H9 (cell line): ENCODE measurements around the gene PRSS56. TPM values are rescaled to one million over a fixed set of nuclear protein-coding genes. Genes with fewer than 3 reads are reported as not detected.

Source experiments
- DNase-seq: peaks from one replicate; pipeline ENCODE4 v3.0.0-alpha.2; 2017
- H2AFZ ChIP-seq: one replicate; pipeline ENCODE4 v1.6.1; 2013; ENCODE audit warnings: mild to moderate bottlenecking, low read length, control low read depth, moderate library complexity
- H2AK5ac ChIP-seq: 2 replicates; pipeline ENCODE4 v1.6.1; 2013; ENCODE audit warnings: low read length, control low read depth, mixed read lengths; ENCODE audit not compliant: insufficient read length
- H2BK120ac ChIP-seq: one replicate; pipeline ENCODE4 v1.6.1; 2013; ENCODE audit warnings: low read depth, mild to moderate bottlenecking, low read length, control low read depth, inconsistent platforms; ENCODE audit not compliant: poor library complexity, severe bottlenecking
- H2BK12ac ChIP-seq: 2 replicates; pipeline ENCODE4 v1.6.1; 2013; ENCODE audit warnings: low read length, control low read depth, mixed read lengths, low read depth; ENCODE audit not compliant: insufficient read length
- H2BK15ac ChIP-seq: 2 replicates; pipeline ENCODE4 v1.6.1; 2013; ENCODE audit warnings: low read depth, low read length, control low read depth
- H2BK20ac ChIP-seq: one replicate; pipeline ENCODE4 v1.6.1; 2013; ENCODE audit warnings: low read depth, mild to moderate bottlenecking, low read length, control low read depth, inconsistent platforms; ENCODE audit not compliant: poor library complexity, severe bottlenecking
- H2BK5ac ChIP-seq: 2 replicates; pipeline ENCODE4 v1.6.1; 2013; ENCODE audit warnings: low read length, control low read depth, mixed read lengths; ENCODE audit not compliant: insufficient read length
- H3K14ac ChIP-seq: 2 replicates; pipeline ENCODE4 v1.6.1; 2013; ENCODE audit warnings: low read length, control low read depth; ENCODE audit not compliant: insufficient read depth
- H3K18ac ChIP-seq: 2 replicates; pipeline ENCODE4 v1.6.1; 2013; ENCODE audit warnings: low read depth, mild to moderate bottlenecking, mixed read lengths, low read length, control low read depth; ENCODE audit not compliant: insufficient read length
- H3K23ac ChIP-seq: 2 replicates; pipeline ENCODE4 v1.6.1; 2013; ENCODE audit warnings: low read length, control low read depth, mixed read lengths, low read depth; ENCODE audit not compliant: insufficient read length
- H3K23me2 ChIP-seq: 2 replicates; pipeline ENCODE4 v1.6.1; 2013; ENCODE audit warnings: low read depth, mild to moderate bottlenecking, mixed read lengths, low read length, control low read depth; ENCODE audit not compliant: insufficient read length, poor library complexity, severe bottlenecking
- H3K27ac ChIP-seq: 2 replicates; pipeline ENCODE4 v1.5.1; 2013; ENCODE audit warnings: low read length, control low read depth, mixed read lengths, low read depth; ENCODE audit not compliant: insufficient read length
- H3K27me3 ChIP-seq: 2 replicates; pipeline ENCODE4 v1.6.1; 2013; ENCODE audit warnings: low read length, control low read depth, inconsistent platforms; ENCODE audit not compliant: insufficient read depth
- H3K4ac ChIP-seq: 2 replicates; pipeline ENCODE4 v1.6.1; 2013; ENCODE audit warnings: low read depth, mild to moderate bottlenecking, control low read depth, inconsistent platforms, low read length, moderate library complexity
- H3K4me1 ChIP-seq: 2 replicates; pipeline ENCODE4 v1.6.1; 2013; ENCODE audit warnings: low read length, control low read depth, inconsistent platforms; ENCODE audit not compliant: insufficient read depth
- H3K4me2 ChIP-seq: 2 replicates; pipeline ENCODE4 v1.6.1; 2013; ENCODE audit warnings: low read length, control low read depth, mixed read lengths; ENCODE audit not compliant: insufficient read length, insufficient read depth
- H3K56ac ChIP-seq: 2 replicates; pipeline ENCODE4 v1.6.1; 2013; ENCODE audit warnings: low read depth, mild to moderate bottlenecking, mixed read lengths, low read length, control low read depth; ENCODE audit not compliant: insufficient read length
- H3K79me1 ChIP-seq: 2 replicates; pipeline ENCODE4 v1.6.1; 2013; ENCODE audit warnings: low read depth, mild to moderate bottlenecking, moderate library complexity, low read length, control low read depth, inconsistent platforms; ENCODE audit not compliant: insufficient read depth, poor library complexity, severe bottlenecking
- H3K79me2 ChIP-seq: 2 replicates; pipeline ENCODE4 v1.6.1; 2013; ENCODE audit warnings: low read length, control low read depth, inconsistent platforms; ENCODE audit not compliant: insufficient read depth
- H3K9ac ChIP-seq: 2 replicates; pipeline ENCODE4 v1.6.1; 2013; ENCODE audit warnings: low read length, control low read depth, mixed read lengths; ENCODE audit not compliant: insufficient read length; ENCODE audit errors: extremely low read depth
- H3K9me3 ChIP-seq: one replicate; pipeline ENCODE4 v1.6.1; 2013; ENCODE audit warnings: low read depth, low read length, inconsistent platforms; ENCODE audit not compliant: control insufficient read depth
- H3T11ph ChIP-seq: one replicate; pipeline ENCODE4 v1.6.1; 2013; ENCODE audit warnings: mild to moderate bottlenecking, low read length, control low read depth, inconsistent platforms
- H4K20me1 ChIP-seq: one replicate; pipeline ENCODE4 v1.6.1; 2013; ENCODE audit not compliant: control insufficient read depth, insufficient read length, insufficient read depth
- H4K5ac ChIP-seq: 2 replicates; pipeline ENCODE4 v1.6.1; 2013; ENCODE audit warnings: low read depth, mild to moderate bottlenecking, mixed read lengths, low read length, control low read depth; ENCODE audit not compliant: insufficient read length
- H4K8ac ChIP-seq: replicated peaks from 2 replicates; pipeline ENCODE4 v1.6.1; 2013; ENCODE audit warnings: low read length, control low read depth, mixed read lengths, low read depth; ENCODE audit not compliant: insufficient read length
- H4K91ac ChIP-seq: 2 replicates; pipeline ENCODE4 v1.6.1; 2013; ENCODE audit warnings: low read depth, mild to moderate bottlenecking, moderate library complexity, mixed read lengths, low read length, control low read depth; ENCODE audit not compliant: insufficient read length
- H3K27ac Mint-ChIP-seq, 3 experiments: 2 replicates in 2 of 3; 3 replicates in 1 of 3; pipeline ENCODE4 v1.8.0; 2020 to 2021; ENCODE audit warnings: mixed read lengths in 3 of 3, mild to moderate bottlenecking in 1 of 3, moderate library complexity in 1 of 3
- H3K27me3 Mint-ChIP-seq: 2 replicates; pipeline ENCODE4 v1.8.0; 2021; ENCODE audit warnings: low read depth, mild to moderate bottlenecking, moderate library complexity, mixed read lengths
- H3K36me3 Mint-ChIP-seq, 3 experiments: 2 replicates in 2 of 3; 3 replicates in 1 of 3; pipeline ENCODE4 v1.8.0; 2020 to 2021; ENCODE audit warnings: low read depth in 3 of 3, mixed read lengths in 3 of 3; ENCODE audit not compliant: insufficient read depth in 1 of 3
- H3K4me1 Mint-ChIP-seq, 2 experiments: 2 replicates each; pipeline ENCODE4 v1.8.0; 2020; ENCODE audit warnings: mixed read lengths in 2 of 2
- H3K4me3 Mint-ChIP-seq, 2 experiments: 2 replicates in 1 of 2; 3 replicates in 1 of 2; pipeline ENCODE4 v1.8.0; 2020 to 2021; ENCODE audit warnings: mild to moderate bottlenecking in 2 of 2, mixed read lengths in 2 of 2, moderate library complexity in 1 of 2
- H3K9me3 Mint-ChIP-seq, 2 experiments: 2 replicates in 1 of 2; 3 replicates in 1 of 2; pipeline ENCODE4 v1.8.0; 2020; ENCODE audit warnings: mild to moderate bottlenecking in 2 of 2, mixed read lengths in 2 of 2, moderate library complexity in 1 of 2
- CTCF ChIP-seq: fragments of 200-600 bp; sonication (generic); conservative IDR thresholded peaks from 3 replicates; pipeline ENCODE4 v1.8.0; 2021; ENCODE audit warnings: antibody characterized with exemption, mild to moderate bottlenecking
- WGBS: extraction: QIAGEN DNeasy Blood & Tissue Kit; methylation state at CpG from one replicate; pipeline ENCODE4 v1.1.7; 2013; ENCODE audit warnings: missing lambda C conversion rate, low lambda C conversion rate, mixed read lengths; ENCODE audit not compliant: insufficient read length; ENCODE audit errors: extremely low coverage; 5-methylcytosine and 5-hydroxymethylcytosine counted together
- total RNA-seq: library from RNA; stranded (reverse); gene quantifications from 2 replicates; pipeline ENCODE4 v1.2.1, GENCODE V29; 2021

Gene PRSS56
- total RNA-seq, 1 experiment from 2014 or later = not detected

GRCh38 chr2:232511336-232511890 lies 8.8 kb upstream of the PRSS56 start:
- WGBS = no CpG with 5 or more reads among the region's 11 CpGs
- Histone ChIP-seq H3K56ac (no peak overlapping the region), H4K8ac (no peak overlapping the region), H3K18ac (no peak overlapping the region), H3K4me2 (no peak overlapping the region), H3K79me2 (no peaks in the 10 kb centered on the region), H2AFZ (no peak overlapping the region), H3K4me1 (no peaks in the 10 kb centered on the region), H2BK120ac (no peak overlapping the region), H3K23me2 (no peaks in the 10 kb centered on the region), H3K23ac (no peak overlapping the region), H2BK20ac (no peak overlapping the region), H4K20me1 (no peaks in the 10 kb centered on the region), H3K14ac (no peak overlapping the region; the same call in 1 of the 2 replicates), H3K4ac (no peak overlapping the region), H4K5ac (no peak overlapping the region), H2BK5ac (no peak overlapping the region), H2BK12ac (no peak overlapping the region), H3K79me1 (no peaks in the 10 kb centered on the region), H3K27ac (no peak overlapping the region), H3K27me3 (no peaks in the 10 kb centered on the region), H2AK5ac (no peak overlapping the region), H3K9ac (no peak overlapping the region), H3K9me3 (no peaks in the 10 kb centered on the region), H3T11ph (no peak overlapping the region), H2BK15ac (no peak overlapping the region), H4K91ac (no peak overlapping the region)
- peaks cover 23% of the 10 kb centered on the region for H3K27me3 Mint-ChIP-seq
- TF ChIP-seq CTCF = no peak
- H3K27ac Mint-ChIP-seq = no peak overlapping the region
- no peaks in the 10 kb centered on the region for H3K36me3 Mint-ChIP-seq
- H3K9me3 Mint-ChIP-seq = peaks cover 0 to 2% of the 10 kb centered on the region in 2 experiments; a peak in 2 of 5 replicates
- peaks cover 13 to 40% of the 10 kb centered on the region in 2 experiments for H3K4me1 Mint-ChIP-seq
- no peak for DNase-seq
- no peak overlapping the region for H3K4me3 Mint-ChIP-seq
